ENCODE results near the gene TMEM263.

The TMEM263 gene

DNA sequence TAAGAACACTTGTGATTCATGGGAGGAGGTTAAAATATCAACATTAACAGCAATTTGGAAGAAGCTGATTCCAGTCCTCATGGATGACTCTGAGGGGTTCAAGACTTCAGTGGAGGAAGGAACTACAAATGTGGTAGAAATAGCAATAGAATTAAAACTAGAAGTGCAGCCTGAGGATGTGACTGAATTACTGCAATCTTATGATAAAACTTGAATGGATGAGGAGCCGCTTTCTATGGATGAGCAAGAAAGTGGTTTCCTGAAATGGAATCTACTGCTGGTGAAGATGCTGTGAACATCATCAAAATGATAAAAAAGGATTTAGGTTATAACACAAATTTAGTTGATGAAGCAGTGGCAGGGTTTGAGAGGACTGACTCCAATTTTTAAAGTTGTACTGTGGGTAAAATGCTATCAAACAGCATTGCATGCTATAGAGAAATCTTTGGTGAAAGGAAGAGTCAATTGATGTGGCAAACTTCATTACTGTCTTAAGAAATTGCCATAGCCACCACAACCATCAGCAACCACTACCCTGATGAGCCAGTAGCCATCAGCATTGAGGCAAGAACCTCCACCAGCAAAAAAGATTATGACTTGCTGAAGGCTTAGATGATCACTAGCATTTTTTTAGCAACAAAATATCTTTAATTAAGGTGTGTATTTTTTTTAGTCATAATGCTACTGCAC, 57.2 kb downstream of the TMEM263 start:
- no peak for TF ChIP-seq SIN3A (IDR thresholded peaks at IDR 0.05; ENCODE audit: borderline replicate concordance, insufficient read depth, low read length)

- no peak for TF ChIP-seq TAF1 (IDR thresholded peaks at IDR 0.05; ENCODE audit: borderline replicate concordance, insufficient read depth, low read length)
Measured at GRCh38 chr12:107014055-107014454, 58.3 kb downstream of the TMEM263 start.

DNA sequence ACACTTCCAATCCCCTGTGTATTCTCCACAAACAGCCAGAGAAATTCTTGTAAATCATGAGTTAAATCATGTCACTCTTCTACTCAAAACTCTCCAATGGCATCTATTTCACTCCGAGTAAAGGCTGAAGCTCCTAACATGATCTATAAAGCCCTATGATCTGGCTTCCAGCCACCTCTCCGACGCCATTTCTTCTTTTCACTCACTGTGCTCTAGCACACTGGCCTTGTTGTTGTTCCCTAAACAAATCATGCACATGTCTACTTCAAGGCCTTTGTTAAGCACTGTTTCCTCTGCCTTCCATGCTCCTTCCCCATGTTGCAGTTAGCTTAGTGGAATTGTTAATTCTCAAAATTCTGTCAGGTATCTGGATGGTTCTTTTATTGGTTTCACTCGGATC, 61.3 kb downstream of the TMEM263 start:
- no peak for TF ChIP-seq TAF1 (IDR thresholded peaks at IDR 0.05; ENCODE audit: borderline replicate concordance, insufficient read depth, low read length)

- TF ChIP-seq SIN3A (IDR thresholded peaks at IDR 0.05; ENCODE audit: borderline replicate concordance, insufficient read depth, low read length): no peak
- TF ChIP-seq POLR2AphosphoS5 (IDR thresholded peaks at IDR 0.05; ENCODE audit: low read depth, low read length): no peak
- TF ChIP-seq FOXP2 (optimal IDR thresholded peaks at IDR 0.05; ENCODE audit: borderline replicate concordance, extremely low read depth, extremely low read length, insufficient read depth): no peak
- TF ChIP-seq TAF1 (IDR thresholded peaks at IDR 0.05; ENCODE audit: borderline replicate concordance, insufficient read depth, low read length): no peak
- no peak for TF ChIP-seq REST (IDR thresholded peaks at IDR 0.05; ENCODE audit: insufficient read depth in 1 of 2, low read depth in 2 of 2, low read length in 2 of 2)
Measured at GRCh38 chr12:107019546-107019945, 63.8 kb downstream of the TMEM263 start.
